OCI-LY7 (cell line): ENCODE data around the gene HELB. TPM values are rescaled to one million over a fixed set of nuclear protein-coding genes. Genes with fewer than 3 reads are reported as not detected.

Experiments used
- BruUV-seq: library from RNA; stranded (reverse); fragments of 400-500 nt; replicated peaks from 2 replicates; lab custom pipeline; 2021; lab: Mats Ljungman, UMichigan
- CTCF ChIA-PET: fragments of 300-600 bp; sonication (Branson Sonifier 250); formaldehyde crosslinking; loops from one replicate; lab custom pipeline; 2022; ENCODE audit warnings: antibody characterized with exemption; ENCODE audit not compliant: unreplicated experiment; lab: Charles Lee
- POLR2A ChIA-PET: fragments of 300-600 bp; sonication (Branson Sonifier 250); formaldehyde crosslinking; loops from one replicate; lab custom pipeline; 2022; ENCODE audit warnings: antibody characterized with exemption; lab: Charles Lee
- DNase-seq: peaks from one replicate; pipeline ENCODE4 v3.0.0-alpha.2; 2015; ENCODE audit warnings: low spot score
- H2AFZ ChIP-seq: fragments of 200-600 bp; sonication (generic), shearing (Covaris generic); 2 replicates; pipeline ENCODE4 v1.6.1; 2014; ENCODE audit warnings: mild to moderate bottlenecking, antibody characterized with exemption, low read length, moderate library complexity
- H3K27ac ChIP-seq: fragments of 200-600 bp; sonication (generic); 2 replicates; pipeline ENCODE4 v1.5.1; 2014; ENCODE audit warnings: mixed run types, low read depth, mild to moderate bottlenecking, moderate library complexity, low read length, inconsistent platforms; ENCODE audit not compliant: poor library complexity, severe bottlenecking
- H3K36me3 ChIP-seq: fragments of 200-600 bp; sonication (generic); 2 replicates; pipeline ENCODE4 v1.6.1; 2014; ENCODE audit warnings: mild to moderate bottlenecking, antibody characterized with exemption, low read length, moderate library complexity, mixed read lengths; ENCODE audit not compliant: insufficient read depth
- H3K4me1 ChIP-seq: fragments of 200-600 bp; sonication (generic); 2 replicates; pipeline ENCODE4 v1.5.1; 2014; ENCODE audit warnings: mild to moderate bottlenecking, low read length; ENCODE audit not compliant: insufficient read depth, poor library complexity, severe bottlenecking
- H3K4me2 ChIP-seq: fragments of 200-600 bp; sonication (generic); 2 replicates; pipeline ENCODE4 v1.6.1; 2014; ENCODE audit warnings: mild to moderate bottlenecking, low read length
- H3K4me3 ChIP-seq: fragments of 200-600 bp; sonication (generic); 2 replicates; pipeline ENCODE4 v1.5.1; 2014; ENCODE audit warnings: mild to moderate bottlenecking, low read depth, low read length; ENCODE audit not compliant: poor library complexity, severe bottlenecking
- H3K79me2 ChIP-seq: fragments of 200-600 bp; sonication (generic); 2 replicates; pipeline ENCODE4 v1.6.1; 2016; ENCODE audit warnings: low read depth, mild to moderate bottlenecking, low read length, moderate library complexity, mixed read lengths; ENCODE audit not compliant: insufficient read depth
- H3K9me2 ChIP-seq: fragments of 200-600 bp; sonication (generic); 2 replicates; pipeline ENCODE4 v1.6.1; 2016; ENCODE audit warnings: mild to moderate bottlenecking, low read length, mixed read lengths; ENCODE audit not compliant: insufficient read depth
- H3K9me3 ChIP-seq: fragments of 200-600 bp; sonication (generic); 2 replicates; pipeline ENCODE4 v1.6.1; 2014; ENCODE audit warnings: mild to moderate bottlenecking, mixed run types, low read length, mixed read lengths
- H4K20me1 ChIP-seq: fragments of 200-600 bp; sonication (generic); 2 replicates; pipeline ENCODE4 v1.6.1; 2014; ENCODE audit warnings: mild to moderate bottlenecking, antibody characterized with exemption, low read length, moderate library complexity, mixed read lengths; ENCODE audit not compliant: insufficient read depth
- EZH2phosphoT487 ChIP-seq: fragments of 200-600 bp; sonication (generic); IDR thresholded peaks from 2 replicates; pipeline ENCODE4 v1.6.1; 2018; ENCODE audit warnings: low read depth, borderline replicate concordance, mild to moderate bottlenecking, mixed run types, antibody characterized with exemption, low read length, moderate library complexity, mixed read lengths
- intact Hi-C: fragments of 100-400 bp; cut with micrococcal nuclease; formaldehyde crosslinking; loops from one replicate; pipeline ENCODE4 v1.10.0; 2022; ENCODE audit not compliant: unreplicated experiment
- total RNA-seq, 2 experiments: library from RNA; depleted of rRNA in 1 of 2; stranded (reverse); fragments of >200 nt in 1 of 2; shearing (Covaris generic) in 1 of 2; gene quantifications; 2 replicates each; pipeline ENCODE4 v1.2.3, GENCODE V29; 2014 to 2022
- TF ChIP-seq, protein P1 (sequence below): fragments of 200-600 bp; sonication (generic); conservative IDR thresholded peaks from 2 replicates; pipeline ENCODE4 v1.5.1; 2014; ENCODE audit warnings: mild to moderate bottlenecking, antibody characterized with exemption, low read length, moderate library complexity, mixed read lengths

Gene HELB
- total RNA-seq, 2 experiments from 2014 or later = 6.0 to 7.5 TPM

DNA sequence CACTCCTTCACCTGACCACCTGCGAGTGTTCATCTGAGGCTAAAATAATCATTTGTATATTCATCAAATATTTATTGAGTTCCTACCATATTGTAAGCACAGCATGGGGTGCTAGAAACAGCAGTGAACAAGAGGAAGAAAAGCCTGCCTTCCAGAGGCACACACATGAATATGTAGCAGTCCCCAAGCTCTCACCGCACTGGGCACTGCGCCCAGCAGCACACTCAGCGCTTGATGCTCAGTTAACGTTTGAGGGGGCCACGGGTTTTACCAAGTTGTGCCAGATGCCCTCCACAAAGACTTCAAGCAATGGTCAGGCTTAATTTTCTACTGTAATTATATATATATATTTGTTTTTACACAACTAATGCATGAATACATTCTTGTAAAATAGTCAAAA is 52.0 kb downstream of the HELB start:
- H4K20me1 ChIP-seq = no peaks in the 10 kb centered on the region
- no TSS peak for BruUV-seq
- ChIA-PET POLR2A (no interaction called here), CTCF (no interaction called here)
- H3K4me2 ChIP-seq = no peak overlapping the region
- H2AFZ ChIP-seq = no peak overlapping the region
- no peaks in the 10 kb centered on the region for H3K9me2 ChIP-seq
- H3K79me2 ChIP-seq = no peaks in the 10 kb centered on the region
- no peak for DNase-seq
- H3K4me3 ChIP-seq = no peak overlapping the region
- H3K27ac ChIP-seq = no peak overlapping the region
- intact Hi-C loops = no loop called here
- TF ChIP-seq, protein P1, sequence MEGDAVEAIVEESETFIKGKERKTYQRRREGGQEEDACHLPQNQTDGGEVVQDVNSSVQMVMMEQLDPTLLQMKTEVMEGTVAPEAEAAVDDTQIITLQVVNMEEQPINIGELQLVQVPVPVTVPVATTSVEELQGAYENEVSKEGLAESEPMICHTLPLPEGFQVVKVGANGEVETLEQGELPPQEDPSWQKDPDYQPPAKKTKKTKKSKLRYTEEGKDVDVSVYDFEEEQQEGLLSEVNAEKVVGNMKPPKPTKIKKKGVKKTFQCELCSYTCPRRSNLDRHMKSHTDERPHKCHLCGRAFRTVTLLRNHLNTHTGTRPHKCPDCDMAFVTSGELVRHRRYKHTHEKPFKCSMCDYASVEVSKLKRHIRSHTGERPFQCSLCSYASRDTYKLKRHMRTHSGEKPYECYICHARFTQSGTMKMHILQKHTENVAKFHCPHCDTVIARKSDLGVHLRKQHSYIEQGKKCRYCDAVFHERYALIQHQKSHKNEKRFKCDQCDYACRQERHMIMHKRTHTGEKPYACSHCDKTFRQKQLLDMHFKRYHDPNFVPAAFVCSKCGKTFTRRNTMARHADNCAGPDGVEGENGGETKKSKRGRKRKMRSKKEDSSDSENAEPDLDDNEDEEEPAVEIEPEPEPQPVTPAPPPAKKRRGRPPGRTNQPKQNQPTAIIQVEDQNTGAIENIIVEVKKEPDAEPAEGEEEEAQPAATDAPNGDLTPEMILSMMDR = no peak
- TF ChIP-seq EZH2phosphoT487 = no peak
- H3K36me3 ChIP-seq = no peaks in the 10 kb centered on the region
- H3K9me3 ChIP-seq = no peaks in the 10 kb centered on the region
- no peaks in the 10 kb centered on the region for H3K4me1 ChIP-seq

DNA sequence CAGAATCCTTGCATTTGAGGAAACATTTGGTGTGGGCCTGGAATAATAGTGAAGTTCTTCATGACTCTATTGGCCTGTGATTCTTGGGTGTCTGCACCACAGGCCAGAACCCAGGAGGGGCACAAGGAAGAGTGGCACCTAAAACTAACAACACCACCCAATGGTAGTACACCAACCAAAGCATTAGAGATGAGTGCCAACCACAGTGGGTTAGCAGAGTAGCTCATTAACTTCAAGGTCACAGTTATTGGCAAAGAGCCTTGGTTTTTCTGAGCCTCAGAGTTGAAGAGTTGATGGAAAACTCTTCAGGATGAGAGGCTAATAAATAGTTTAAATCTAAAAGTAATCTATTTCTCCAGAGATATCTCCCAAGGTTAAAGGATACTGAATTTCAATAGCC is 57.0 kb downstream of the HELB start:
- intact Hi-C loops = no loop called here
- no peak for DNase-seq
- TF ChIP-seq, protein P1 = no peak
- no peak for TF ChIP-seq EZH2phosphoT487
- Histone ChIP-seq H3K36me3 (no peaks in the 10 kb centered on the region), H3K27ac (no peak overlapping the region), H3K9me3 (no peaks in the 10 kb centered on the region), H3K4me3 (no peak overlapping the region), H3K9me2 (no peaks in the 10 kb centered on the region), H3K4me2 (no peak overlapping the region), H4K20me1 (no peaks in the 10 kb centered on the region), H3K4me1 (no peaks in the 10 kb centered on the region), H3K79me2 (no peaks in the 10 kb centered on the region), H2AFZ (no peak overlapping the region)
- POLR2A ChIA-PET = interaction anchor here (1.1 to 1.2 kb wide), 2 partner anchors 9 to 15 kb away, joined by 3 to 4 read pairs; no protein-coding TSS in a partner anchor
- CTCF ChIA-PET = no interaction called here
- no TSS peak for BruUV-seq

DNA sequence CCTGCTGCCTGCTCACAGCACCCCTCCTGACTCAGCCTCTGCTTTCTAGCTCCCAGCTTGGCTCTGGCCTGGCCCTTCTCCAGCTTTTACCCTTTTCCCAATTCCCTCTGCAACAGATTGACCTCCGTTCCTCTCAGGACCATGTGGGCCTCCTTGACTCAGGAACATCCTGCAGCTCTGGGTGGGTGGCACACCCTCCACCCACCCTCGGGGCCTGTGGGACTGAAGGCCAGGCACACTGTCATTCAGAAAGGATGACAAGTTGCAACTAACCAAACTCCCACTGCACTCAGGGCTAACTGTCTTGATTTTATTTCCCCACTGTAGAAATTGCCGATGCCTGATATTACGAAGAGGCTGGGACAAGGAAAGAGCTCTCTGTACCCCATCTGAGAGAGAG is 59.4 kb downstream of the HELB start:
- Histone ChIP-seq H3K27ac (no peak overlapping the region), H2AFZ (no peak overlapping the region), H3K4me2 (no peak overlapping the region), H3K36me3 (no peaks in the 10 kb centered on the region), H4K20me1 (no peaks in the 10 kb centered on the region), H3K9me2 (no peaks in the 10 kb centered on the region; the same call in 1 of the 2 replicates), H3K9me3 (no peaks in the 10 kb centered on the region), H3K79me2 (no peaks in the 10 kb centered on the region), H3K4me1 (no peaks in the 10 kb centered on the region), H3K4me3 (no peak overlapping the region)
- no peak for DNase-seq
- TF ChIP-seq, protein P1 = no peak
- TF ChIP-seq EZH2phosphoT487 = no peak
- ChIA-PET CTCF (no interaction called here), POLR2A (interaction anchor here (0.5 to 2.7 kb wide), 7 partner anchors 9 to 330 kb away, joined by 3 to 9 read pairs (median 3); no protein-coding TSS in a partner anchor)
- BruUV-seq = no TSS peak
- intact Hi-C loops = no loop called here
